HL-60 (cell line): ENCODE results near the gene BCL11A.

ENCODE experiments used
- DNase-seq, 2 experiments: peaks; one replicate each; pipeline ENCODE4 v3.0.0-alpha.2; 2010 to 2020; ENCODE audit warnings: low read depth in 1 of 2, low spot score in 1 of 2
- H3K27ac ChIP-seq: fragments of 250-450 bp; sonication (Bioruptor Pico); replicated peaks from 2 replicates; pipeline ENCODE4 v1.5.1; 2020; ENCODE audit warnings: mild to moderate bottlenecking, moderate library complexity
- H3K27me3 ChIP-seq: fragments of 250-450 bp; sonication (Bioruptor Pico); 2 replicates; pipeline ENCODE4 v1.5.1; 2021; ENCODE audit warnings: mild to moderate bottlenecking, moderate library complexity; ENCODE audit not compliant: insufficient read depth, poor library complexity, severe bottlenecking
- H3K4me3 ChIP-seq: replicated peaks from 2 replicates; pipeline ENCODE4 v1.5.1; 2011; ENCODE audit warnings: mild to moderate bottlenecking, control low read depth, low read length; ENCODE audit not compliant: insufficient read depth
- CTCF ChIP-seq: IDR thresholded peaks from one replicate; pipeline ENCODE4 v1.5.1; 2011; ENCODE audit warnings: low read length, control low read depth, inconsistent platforms; ENCODE audit not compliant: insufficient read depth
- GABPA ChIP-seq: IDR thresholded peaks from 2 replicates; pipeline ENCODE4 v1.6.1; 2012; ENCODE audit warnings: low read depth
- POLR2AphosphoS5 ChIP-seq: IDR thresholded peaks from 2 replicates; pipeline ENCODE4 v1.6.1; 2012; ENCODE audit warnings: low read depth
- REST ChIP-seq: IDR thresholded peaks from 2 replicates; pipeline ENCODE4 v1.6.1; 2012; ENCODE audit warnings: low read depth; ENCODE audit not compliant: insufficient replicate concordance
- SPI1 ChIP-seq: IDR thresholded peaks from 2 replicates; pipeline ENCODE4 v1.6.1; 2012; ENCODE audit warnings: low read depth, mild to moderate bottlenecking, borderline replicate concordance

Gene BCL11A

GRCh38 chr2:60487174-60487573 is 66.3 kb downstream of the BCL11A start:
- no peak for TF ChIP-seq POLR2AphosphoS5
- no peak for TF ChIP-seq REST
- TF ChIP-seq GABPA = no peak
- no peak for TF ChIP-seq CTCF
- TF ChIP-seq SPI1 = no peak
- Histone ChIP-seq H3K27ac (no peak overlapping the region), H3K4me3 (no peak overlapping the region), H3K27me3 (no peaks in the 10 kb centered on the region)
- no peak for DNase-seq

GRCh38 chr2:60486551-60486950 is 66.9 kb downstream of the BCL11A start:
- H3K27ac ChIP-seq = no peak overlapping the region
- TF ChIP-seq SPI1 (no peak), REST (no peak), GABPA (no peak), POLR2AphosphoS5 (no peak), CTCF (no peak)
- DNase-seq = no peak
- H3K27me3 ChIP-seq = no peaks in the 10 kb centered on the region
- H3K4me3 ChIP-seq = no peak overlapping the region

DNA sequence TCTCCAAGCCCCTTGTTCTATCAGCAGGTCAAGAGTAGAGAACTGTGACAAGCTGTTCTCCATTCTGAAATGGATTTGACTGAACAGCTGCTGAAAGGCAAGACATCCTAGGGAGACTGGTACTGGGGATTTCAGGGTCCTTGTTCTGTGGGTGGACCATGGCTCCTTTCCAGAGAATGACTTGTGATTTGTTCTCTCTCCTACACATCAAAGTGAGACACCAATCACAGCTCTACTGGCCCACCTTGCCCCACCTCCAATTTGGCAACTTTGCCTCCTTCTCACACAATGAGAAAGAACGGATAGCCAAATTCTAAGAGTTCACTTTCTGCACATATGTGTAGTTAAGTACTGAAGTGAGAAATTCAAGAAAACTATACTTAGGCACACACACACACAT is 67.4 kb downstream of the BCL11A start:
- H3K27ac ChIP-seq = no peak overlapping the region
- no peaks in the 10 kb centered on the region for H3K27me3 ChIP-seq
- no peak for DNase-seq
- TF ChIP-seq CTCF = no peak
- TF ChIP-seq POLR2AphosphoS5 = no peak
- TF ChIP-seq REST = no peak
- TF ChIP-seq SPI1 = no peak
- no peak for TF ChIP-seq GABPA
- H3K4me3 ChIP-seq = no peak overlapping the region
